HepG2 (cell line): Measurements from ENCODE around the gene TEX19. TPM values are rescaled to one million over a fixed set of nuclear protein-coding genes. Genes with fewer than 3 reads are reported as not detected.

Experiments used
- EEA1 ChIP-seq: sonication (generic); formaldehyde crosslinking; IDR thresholded peaks from 2 replicates; pipeline ENCODE4 v1.5.1; 2020; ENCODE audit warnings: mild to moderate bottlenecking, missing genetic modification reagents, borderline replicate concordance
- EZH2 ChIP-seq: conservative IDR thresholded peaks from 2 replicates; pipeline ENCODE4 v1.6.1; 2012; ENCODE audit warnings: mild to moderate bottlenecking, low read depth, low read length, moderate library complexity
- HNF1B ChIP-seq: sonication (generic); formaldehyde crosslinking; IDR thresholded peaks from 2 replicates; pipeline ENCODE4 v1.5.1; 2020; ENCODE audit warnings: mild to moderate bottlenecking, moderate library complexity, missing genetic modification reagents
- HNRNPH1 ChIP-seq: fragments of 200-400 bp; formaldehyde crosslinking; optimal IDR thresholded peaks from 2 replicates; pipeline ENCODE3; 2017; ENCODE audit warnings: mild to moderate bottlenecking, low read depth, low read length
- KDM5B ChIP-seq: sonication (generic); formaldehyde crosslinking; IDR thresholded peaks from 2 replicates; pipeline ENCODE4 v1.4.0; 2020; ENCODE audit warnings: missing genetic modification reagents, mild to moderate bottlenecking, borderline replicate concordance
- KLF16 ChIP-seq, 2 experiments: sonication (generic) in 1 of 2; formaldehyde crosslinking in 1 of 2; IDR thresholded peaks; 2 replicates each; pipeline versions ENCODE4 v1.6.1 to v1.8.0; 2016 to 2023; ENCODE audit warnings: missing genetic modification reagents in 2 of 2, missing compliant biosample characterization in 1 of 2
- MATR3 ChIP-seq: sonication (generic); formaldehyde crosslinking; IDR thresholded peaks from 2 replicates; pipeline ENCODE4 v1.4.0; 2020; ENCODE audit warnings: missing genetic modification reagents
- NFKBIZ ChIP-seq: IDR thresholded peaks from 2 replicates; pipeline ENCODE4 v1.6.1; 2018; ENCODE audit warnings: missing genetic modification reagents, missing compliant biosample characterization
- NFRKB ChIP-seq: fragments of 450-650 bp; IDR thresholded peaks from 2 replicates; pipeline ENCODE4 v1.6.1; 2017
- PHF21A ChIP-seq: sonication (generic); formaldehyde crosslinking; IDR thresholded peaks from 2 replicates; pipeline ENCODE4 v1.5.0; 2020; ENCODE audit warnings: mild to moderate bottlenecking, missing genetic modification reagents
- RBFOX2 ChIP-seq: fragments of 200-400 bp; formaldehyde crosslinking; IDR thresholded peaks from 2 replicates; pipeline ENCODE4 v1.6.1; 2017; ENCODE audit warnings: low read depth, mild to moderate bottlenecking, low read length
- SATB2 ChIP-seq: sonication (generic); formaldehyde crosslinking; IDR thresholded peaks from 2 replicates; pipeline ENCODE4 v1.5.0; 2020; ENCODE audit warnings: missing genetic modification reagents
- SMAD1 ChIP-seq: sonication (generic); formaldehyde crosslinking; IDR thresholded peaks from 2 replicates; pipeline ENCODE4 v1.4.0; 2020; ENCODE audit warnings: missing genetic modification reagents, low read depth, mild to moderate bottlenecking, borderline replicate concordance
- SP2 ChIP-seq: sonication (generic); formaldehyde crosslinking; IDR thresholded peaks from 2 replicates; pipeline ENCODE4 v1.5.1; 2020; ENCODE audit warnings: mild to moderate bottlenecking, missing genetic modification reagents
- YEATS4 ChIP-seq: sonication (generic); formaldehyde crosslinking; IDR thresholded peaks from 2 replicates; pipeline ENCODE4 v1.4.0; 2020; ENCODE audit warnings: missing genetic modification reagents, borderline replicate concordance
- ZNF12 ChIP-seq: sonication (generic); formaldehyde crosslinking; IDR thresholded peaks from 2 replicates; pipeline ENCODE4 v1.5.0; 2020; ENCODE audit warnings: missing genetic modification reagents
- ZNF143 ChIP-seq: sonication (generic); formaldehyde crosslinking; IDR thresholded peaks from 2 replicates; pipeline ENCODE4 v1.4.0; 2020; ENCODE audit warnings: missing genetic modification reagents
- ZNF460 ChIP-seq: sonication (generic); formaldehyde crosslinking; IDR thresholded peaks from 2 replicates; pipeline ENCODE4 v1.5.1; 2020; ENCODE audit warnings: missing genetic modification reagents, mild to moderate bottlenecking, borderline replicate concordance
- ZNF737 ChIP-seq: sonication (generic); formaldehyde crosslinking; IDR thresholded peaks from 2 replicates; pipeline ENCODE4 v1.5.0; 2020; ENCODE audit warnings: missing genetic modification reagents, mild to moderate bottlenecking, borderline replicate concordance
- ZNF883 ChIP-seq: sonication (generic); formaldehyde crosslinking; IDR thresholded peaks from 2 replicates; pipeline ENCODE4 v1.5.1; 2020; ENCODE audit warnings: mild to moderate bottlenecking, missing genetic modification reagents; ENCODE audit errors: not compliant biosample characterization
- ZSCAN5A ChIP-seq: sonication (generic); formaldehyde crosslinking; IDR thresholded peaks from 2 replicates; pipeline ENCODE4 v1.8.0; 2022; ENCODE audit warnings: mild to moderate bottlenecking, missing genetic modification reagents, borderline replicate concordance
- polyA plus RNA-seq, 8 experiments: library from polyadenylated mRNA; depleted of rRNA in 3 of 8; stranded (reverse) in 7 of 8; unstranded in 1 of 8; fragments of >200 nt; fragmentation: Illumina TruSeq in 4 of 8; extraction: Trizol in 4 of 8; gene quantifications; 2 replicates each; pipeline versions ENCODE4 v1.2.1 to v1.2.3, GENCODE V29; 2011 to 2016; ENCODE audit warnings: low read depth in 4 of 8, missing spikeins in 1 of 8, mixed read lengths in 1 of 8; ENCODE audit not compliant: insufficient read depth in 1 of 8
- total RNA-seq, 5 experiments: library from RNA; depleted of rRNA; stranded (reverse); fragments of >200 nt; fragmentation: Illumina TruSeq; extraction: Trizol; gene quantifications; 2 replicates each; pipeline ENCODE4 v1.2.3, GENCODE V29; 2016; ENCODE audit warnings: low read depth in 1 of 5
- TF ChIP-seq, protein P1 (sequence below): sonication (generic); formaldehyde crosslinking; IDR thresholded peaks from 2 replicates; pipeline ENCODE4 v1.8.1; 2023; ENCODE audit warnings: mild to moderate bottlenecking, moderate library complexity, missing genetic modification reagents
- TF ChIP-seq, protein P2 (sequence below): sonication (generic); formaldehyde crosslinking; IDR thresholded peaks from 2 replicates; pipeline ENCODE4 v1.4.0; 2020; ENCODE audit warnings: mild to moderate bottlenecking, missing genetic modification reagents

TEX19 gene
- total and polyA plus RNA-seq, 2 of the 13 experiments (the other 11 are each of a cell fraction or from before 2014, with no cell fraction given) = 1.3 to 6.0 TPM

- TF ChIP-seq, protein P1, sequence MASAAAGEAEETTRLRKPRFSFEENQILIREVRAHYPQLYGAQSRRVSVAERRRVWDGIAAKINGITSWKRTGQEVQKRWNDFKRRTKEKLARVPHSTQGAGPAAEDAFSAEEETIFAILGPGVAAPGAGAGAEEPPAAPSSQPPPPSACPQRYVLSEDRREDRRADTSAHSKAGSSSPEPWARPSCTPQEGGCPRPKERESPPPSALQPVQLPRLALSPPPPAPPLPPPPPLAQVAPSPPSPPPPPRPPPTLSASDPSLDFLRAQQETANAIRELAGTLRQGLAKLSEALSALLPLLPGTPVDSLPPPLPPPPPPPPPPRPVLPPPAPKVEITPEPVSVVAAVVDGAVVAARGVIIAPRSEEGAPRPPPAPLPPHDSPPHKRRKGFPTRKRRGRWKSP (CRISPR knock-in tag) = no peak
- TF ChIP-seq ZNF883 (CRISPR knock-in tag) (no peak), SP2 (CRISPR knock-in tag) (peak; percentile 37; the same call in 1 of the 2 replicates), HNRNPH1 (no peak), KLF16 (CRISPR knock-in tag; IDR thresholded peaks at IDR 0.05) (peak in 1 of 2 experiments; percentile 92; a peak in 2 of 4 replicates), SMAD1 (no peak), ZNF143 (CRISPR knock-in tag) (0 out of 2 replicates have a peak, but pooled peaks have one; percentile 45), KDM5B (CRISPR knock-in tag) (no peak; the same call in 1 of the 2 replicates), RBFOX2 (no peak), ZSCAN5A (CRISPR knock-in tag) (no peak), EZH2 (no peak), SATB2 (CRISPR knock-in tag) (no peak), ZNF737 (CRISPR knock-in tag) (no peak), ZNF460 (CRISPR knock-in tag) (no peak), PHF21A (CRISPR knock-in tag) (no peak), HNF1B (CRISPR knock-in tag) (peak; percentile 47; the same call in 1 of the 2 replicates), EEA1 (CRISPR knock-in tag) (no peak), NFRKB (no peak), MATR3 (CRISPR knock-in tag) (no peak), ZNF12 (CRISPR knock-in tag) (no peak), NFKBIZ (peak; percentile 58; the same call in 1 of the 2 replicates), YEATS4 (CRISPR knock-in tag) (no peak)
- TF ChIP-seq, protein P2, sequence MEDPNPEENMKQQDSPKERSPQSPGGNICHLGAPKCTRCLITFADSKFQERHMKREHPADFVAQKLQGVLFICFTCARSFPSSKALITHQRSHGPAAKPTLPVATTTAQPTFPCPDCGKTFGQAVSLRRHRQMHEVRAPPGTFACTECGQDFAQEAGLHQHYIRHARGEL (CRISPR knock-in tag) = no peak
Observed at GRCh38 chr17:82388223-82388921, 29.3 kb downstream of the TEX19 start (continued).
